NCI-H2227 treated with DMSO at 0.1 percent for 48 hours (cell line): ENCODE data around the gene ZSCAN10.

Experiments used
- DNase-seq: peaks from one replicate; lab custom pipeline; 2025; lab: John Stamatoyannopoulos, UW

The ZSCAN10 gene

DNA sequence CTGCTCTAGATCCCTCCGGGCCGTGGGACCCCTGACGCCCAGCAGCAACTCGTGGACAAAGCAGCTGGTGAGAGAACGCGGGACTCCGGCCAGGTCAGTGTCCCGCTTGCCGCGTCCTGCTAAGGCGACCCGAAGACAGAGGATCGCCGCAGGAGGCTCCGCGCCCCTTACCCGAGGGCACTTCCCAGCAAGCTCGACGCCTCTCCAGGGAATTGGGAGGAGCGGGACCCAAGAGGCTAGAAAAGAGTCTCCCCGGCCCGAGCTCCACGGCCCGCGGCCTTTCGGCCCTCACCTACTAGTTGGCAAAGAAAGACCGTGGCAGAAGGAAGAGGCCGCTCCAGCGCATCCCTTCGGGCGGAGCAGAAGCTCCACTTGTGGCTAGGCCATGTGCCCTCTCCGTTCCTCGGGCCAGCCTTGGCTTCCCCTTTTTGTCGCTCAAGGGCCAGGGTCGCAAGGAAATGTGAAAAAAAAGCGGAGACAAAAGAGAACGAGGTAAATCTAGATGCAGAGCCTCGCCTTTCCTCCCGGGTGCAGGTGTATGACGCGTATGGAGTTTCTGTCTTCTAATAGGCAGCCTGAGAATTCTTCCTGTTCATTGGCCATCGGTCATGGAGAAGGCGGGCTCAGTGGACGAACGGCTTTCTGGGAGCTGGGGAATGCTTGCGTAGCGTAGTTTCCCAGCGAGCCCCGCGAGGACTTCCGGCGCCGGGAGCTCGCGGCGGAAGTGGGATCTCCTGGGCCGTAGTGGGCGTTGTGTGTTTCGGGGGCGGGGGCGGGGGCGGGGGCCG is 35.4 kb upstream of the ZSCAN10 start, which contains the start of gene ZNF213:
TSS of gene ZNF213 (plus strand) at position 692 of the 788 bp plus-strand sequence. CDS start 2,252 bp downstream, outside the sequence.
- peak; percentile 98 for DNase-seq

DNA sequence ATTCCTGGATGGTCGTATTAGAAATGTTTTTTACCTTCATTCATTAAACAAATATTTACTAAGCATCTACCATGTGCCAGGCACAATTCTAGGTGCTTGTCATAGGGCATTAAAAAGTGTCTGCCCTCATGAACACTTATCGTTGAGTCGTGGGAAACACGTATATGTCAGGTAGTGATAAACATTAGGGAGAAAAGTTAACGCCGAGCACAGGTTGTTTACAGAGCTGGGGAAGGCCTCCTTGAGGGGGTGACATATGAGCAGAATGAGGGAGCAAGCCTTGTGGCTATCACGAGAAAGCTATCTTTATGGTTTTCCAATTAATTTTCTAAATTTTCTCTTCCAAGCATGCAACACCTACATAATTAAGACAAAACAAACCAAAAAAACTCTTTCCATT is 34.8 kb upstream of the ZSCAN10 start:
- DNase-seq = no peak

DNA sequence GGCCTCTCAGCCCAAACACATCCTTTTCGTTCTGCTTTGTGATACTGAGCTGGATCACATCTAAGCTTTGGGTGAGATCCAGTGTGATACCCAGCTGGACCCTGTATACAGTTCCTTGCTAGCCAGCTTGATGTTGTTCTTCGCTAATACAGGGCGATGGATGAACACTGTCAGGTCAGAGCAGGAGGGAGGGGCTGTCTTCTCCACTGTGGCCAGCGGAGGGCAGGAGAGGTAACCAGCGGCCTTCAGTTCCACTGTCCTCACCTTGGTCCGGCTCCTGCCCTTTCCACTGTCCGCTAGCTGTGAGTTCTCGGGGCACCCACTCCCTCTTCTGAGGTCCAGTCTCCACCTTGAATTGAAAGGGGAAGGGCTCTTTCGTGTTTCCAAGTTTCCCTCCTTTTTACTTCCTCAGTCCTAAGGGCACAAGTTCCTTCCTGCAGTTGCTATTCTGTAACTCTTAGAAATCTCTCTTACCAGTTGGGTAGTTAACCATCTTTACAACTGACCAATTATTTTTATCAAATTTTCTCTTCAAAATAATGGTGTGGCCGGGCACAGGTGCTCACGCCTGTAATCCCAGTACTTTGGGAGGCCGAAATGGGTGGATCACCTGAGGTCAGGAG is 32.8 kb upstream of the ZSCAN10 start:
- DNase-seq = no peak

DNA sequence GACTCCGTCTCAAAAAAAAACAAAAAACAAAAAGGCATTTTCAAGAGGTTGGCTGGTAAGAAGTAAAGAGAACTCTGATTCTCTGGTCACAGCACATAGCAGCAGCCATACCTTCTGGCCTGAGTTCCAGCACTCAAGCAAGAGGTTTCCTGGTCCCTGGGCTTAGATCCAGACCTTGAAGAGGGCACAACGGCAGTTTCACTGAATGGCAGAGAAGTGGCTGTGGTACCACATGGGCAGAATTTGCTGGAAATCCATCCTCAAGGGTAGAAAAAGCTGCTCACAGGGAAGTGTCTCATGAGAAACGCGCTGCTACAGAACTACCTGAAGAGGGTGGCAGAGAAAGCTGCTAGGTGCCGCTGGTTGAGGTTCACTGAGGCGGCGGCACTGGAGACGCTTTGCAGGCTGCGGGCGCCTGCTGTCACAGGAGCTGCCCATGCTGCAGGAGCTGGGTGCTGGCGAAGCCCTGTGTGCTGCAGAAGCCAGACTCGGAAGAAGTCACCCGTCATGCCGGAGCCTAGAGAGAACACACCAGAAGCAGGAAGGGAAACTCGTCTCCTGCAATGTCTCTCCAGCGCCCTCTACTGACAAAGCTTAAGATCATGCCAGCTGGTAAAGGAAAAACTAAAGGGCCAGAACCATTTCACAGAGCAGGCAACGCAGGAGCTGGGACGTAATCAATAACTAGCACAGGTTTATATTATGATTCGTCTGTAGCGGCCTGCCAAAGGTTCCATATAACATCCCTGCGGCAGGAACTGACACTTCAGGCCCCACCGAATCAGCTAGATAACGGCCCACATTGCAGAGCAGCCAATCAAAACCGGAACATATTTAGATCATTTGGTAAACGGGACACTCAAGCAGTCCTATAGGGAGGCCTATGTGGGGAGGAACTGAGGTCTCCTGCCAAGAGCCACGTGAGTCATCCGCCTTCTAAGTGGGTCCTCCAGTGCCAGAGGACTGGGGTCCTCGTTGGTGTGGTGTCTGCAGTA is 30.3 kb upstream of the ZSCAN10 start:
- peak; percentile 83 for DNase-seq

DNA sequence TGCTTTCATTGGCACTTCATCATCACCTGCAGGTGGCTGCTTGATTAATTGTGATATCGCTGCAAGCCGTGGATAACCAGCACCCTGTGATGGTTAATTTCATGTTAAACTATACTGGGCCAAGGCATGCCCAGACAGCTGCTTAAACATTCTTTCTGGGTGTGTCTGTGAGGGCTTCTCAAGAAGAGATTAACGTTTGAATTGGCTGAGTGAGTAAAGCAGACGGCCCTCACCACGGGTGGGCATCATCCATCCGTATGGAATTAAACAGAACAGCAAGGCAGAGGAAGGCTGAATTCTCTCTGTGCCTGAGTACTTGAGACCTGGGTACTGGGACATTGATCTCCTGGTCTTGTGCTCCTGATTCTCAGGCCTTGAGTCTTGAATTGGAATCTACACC is 28.7 kb upstream of the ZSCAN10 start:
- DNase-seq = no peak

DNA sequence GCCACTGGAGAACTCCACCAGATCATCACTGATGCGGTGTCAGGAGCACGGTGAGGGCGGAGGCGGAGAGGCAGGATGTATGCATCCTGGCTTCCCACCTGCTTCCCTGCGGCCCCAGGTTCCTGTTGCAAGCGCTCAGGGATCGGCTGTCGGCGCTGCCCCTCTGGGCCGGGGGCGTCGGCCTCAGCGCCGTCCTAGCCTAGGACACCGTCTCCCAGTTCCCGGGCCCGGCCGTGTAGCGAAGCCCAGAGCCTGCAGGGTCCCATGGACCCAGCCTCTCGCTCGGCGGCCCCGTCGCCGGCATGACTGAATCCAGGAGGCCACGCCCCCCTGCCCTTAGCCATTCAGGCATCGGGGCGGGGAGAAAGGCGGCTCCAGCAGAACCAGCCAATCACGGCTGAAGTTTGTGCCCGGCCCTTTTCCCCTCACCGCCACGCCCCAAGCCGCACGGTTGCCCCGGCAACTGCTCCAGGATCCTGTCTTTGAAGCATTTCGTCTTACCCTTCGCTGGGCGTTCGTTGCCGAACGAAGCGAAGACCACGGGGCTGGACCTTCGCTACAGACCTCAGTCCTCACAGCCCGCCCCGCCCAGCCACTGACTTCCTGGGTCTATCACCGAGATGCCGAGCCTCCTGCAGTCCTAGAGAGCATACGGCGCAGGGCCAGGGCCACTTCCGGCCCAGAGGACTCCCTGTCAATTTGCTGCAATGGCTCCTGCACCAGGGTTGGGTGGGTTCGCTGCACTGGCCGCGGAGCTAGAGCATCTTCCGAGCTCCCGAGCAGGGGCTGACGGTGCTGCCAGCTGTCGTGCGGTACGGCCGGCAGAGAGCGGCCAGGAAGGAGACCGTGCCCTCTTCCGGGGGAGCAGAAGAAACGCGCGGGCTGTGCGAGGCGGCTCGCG is 25.1 kb upstream of the ZSCAN10 start:
- DNase-seq = peak; percentile 100

DNA sequence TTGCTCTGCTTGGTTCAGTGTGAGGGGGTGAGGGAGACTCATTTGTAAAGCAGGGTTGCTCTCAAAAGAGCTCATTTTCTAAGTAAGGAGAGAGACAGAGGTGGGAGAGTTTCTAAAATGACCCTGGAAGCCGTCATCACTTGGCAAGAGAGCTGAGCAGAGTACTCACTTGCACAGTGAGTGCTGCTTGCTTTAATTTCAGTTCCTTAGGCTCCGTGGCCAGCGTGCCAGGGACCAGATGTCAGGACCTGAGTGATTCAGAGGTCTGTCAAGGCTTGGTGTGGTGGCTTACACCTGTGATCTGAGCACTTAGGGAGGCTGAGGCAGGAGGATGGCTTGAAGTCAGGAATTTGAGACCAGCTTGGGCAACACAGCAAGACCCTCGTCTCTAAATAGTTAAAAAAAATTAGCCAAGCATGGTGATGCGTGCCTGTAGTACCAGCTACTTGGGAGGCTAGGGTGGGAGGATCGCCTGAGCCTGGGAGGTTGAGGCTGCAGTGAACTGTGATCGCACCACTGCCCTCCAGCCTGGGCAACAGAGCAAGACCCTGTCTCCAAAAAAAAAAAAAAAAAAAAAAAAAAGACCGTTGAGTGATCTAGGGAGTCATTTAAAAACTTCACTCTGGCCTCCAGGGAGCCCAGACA is 24.0 kb upstream of the ZSCAN10 start:
- DNase-seq = no peak

DNA sequence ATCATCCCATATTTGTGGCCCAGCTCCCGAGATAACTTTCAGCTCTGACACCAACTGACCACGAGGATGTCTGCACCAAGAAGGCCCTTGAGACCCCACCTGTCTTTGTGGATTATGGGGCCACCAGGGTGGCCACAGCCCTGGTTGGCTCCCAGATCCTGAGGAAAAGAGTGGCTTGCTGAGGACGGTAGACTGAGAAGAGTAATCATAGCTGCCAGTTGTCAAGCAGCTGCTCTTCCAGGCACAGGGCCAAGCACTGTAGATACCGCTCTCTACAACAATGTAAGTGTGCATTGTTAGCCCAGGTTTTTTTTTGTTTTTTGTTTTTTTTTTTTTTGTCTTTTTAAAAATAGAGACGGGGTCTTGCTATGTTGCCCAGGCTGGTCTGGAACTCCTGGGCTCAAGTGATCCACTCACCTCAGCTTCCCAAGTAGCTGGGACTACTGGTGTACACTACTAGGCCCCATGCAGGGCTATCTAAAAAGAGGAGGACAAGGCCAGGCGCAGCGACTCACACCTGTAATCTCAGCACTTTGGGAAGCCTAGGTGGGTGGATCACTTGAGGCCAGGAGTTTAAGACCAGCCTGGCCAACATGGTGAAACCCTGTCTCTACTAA is 22.9 kb upstream of the ZSCAN10 start:
- no peak for DNase-seq

DNA sequence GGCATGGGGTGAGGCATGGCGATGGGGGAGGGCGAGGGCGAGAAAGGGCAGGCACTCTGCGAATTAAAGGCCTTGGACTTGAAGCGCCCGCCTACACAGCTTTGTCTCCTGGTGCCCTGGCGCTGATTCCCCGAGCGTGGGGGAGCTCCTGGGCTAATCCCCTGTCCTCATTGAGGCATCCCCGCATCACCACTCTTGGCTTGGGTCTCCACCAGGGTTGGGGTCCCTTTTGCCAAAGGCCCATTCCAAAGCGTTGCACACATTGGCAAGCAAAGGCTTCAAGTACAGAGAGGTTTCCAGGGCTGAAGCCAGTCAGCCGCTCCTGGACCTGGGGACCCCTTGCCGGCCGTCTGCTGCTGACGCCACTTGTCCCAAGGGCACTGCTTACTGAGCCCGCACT is 21.3 kb upstream of the ZSCAN10 start:
- DNase-seq = no peak

DNA sequence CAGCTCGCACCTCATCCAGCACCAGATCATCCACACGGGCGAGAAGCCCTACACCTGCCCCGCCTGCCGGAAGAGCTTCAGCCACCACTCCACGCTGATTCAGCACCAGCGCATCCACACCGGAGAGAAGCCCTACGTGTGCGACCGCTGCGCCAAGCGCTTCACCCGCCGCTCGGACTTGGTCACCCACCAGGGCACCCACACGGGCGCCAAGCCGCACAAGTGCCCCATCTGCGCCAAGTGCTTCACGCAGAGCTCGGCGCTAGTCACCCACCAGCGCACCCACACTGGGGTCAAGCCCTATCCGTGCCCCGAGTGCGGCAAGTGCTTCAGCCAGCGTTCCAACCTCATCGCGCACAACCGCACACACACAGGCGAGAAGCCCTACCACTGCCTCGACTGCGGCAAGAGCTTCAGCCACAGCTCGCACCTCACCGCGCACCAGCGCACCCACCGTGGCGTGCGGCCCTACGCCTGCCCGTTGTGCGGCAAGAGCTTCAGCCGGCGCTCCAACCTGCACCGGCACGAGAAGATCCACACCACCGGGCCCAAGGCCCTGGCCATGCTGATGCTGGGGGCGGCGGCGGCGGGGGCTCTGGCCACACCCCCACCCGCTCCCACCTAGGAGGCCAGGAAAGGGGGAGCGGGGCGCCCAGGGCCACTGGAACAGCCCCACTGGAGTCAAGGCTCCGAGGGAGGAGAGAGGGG is 20.8 kb upstream of the ZSCAN10 start:
- no peak for DNase-seq

DNA sequence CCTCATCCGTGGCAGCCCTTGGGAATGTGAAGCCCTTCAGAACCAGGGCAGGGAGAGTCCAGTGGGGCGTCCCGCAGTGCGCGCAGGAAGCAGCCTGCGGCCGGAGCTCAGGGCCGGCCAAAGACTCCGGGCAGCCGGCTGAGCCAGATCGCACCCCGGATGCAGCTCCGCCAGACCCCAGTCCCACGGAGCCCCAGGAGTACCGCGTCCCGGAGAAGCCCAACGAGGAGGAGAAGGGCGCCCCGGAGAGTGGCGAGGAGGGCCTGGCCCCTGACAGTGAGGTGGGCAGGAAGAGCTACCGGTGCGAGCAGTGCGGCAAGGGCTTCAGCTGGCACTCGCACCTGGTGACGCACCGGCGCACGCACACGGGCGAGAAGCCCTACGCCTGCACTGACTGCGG is 20.2 kb upstream of the ZSCAN10 start:
- no peak for DNase-seq

DNA sequence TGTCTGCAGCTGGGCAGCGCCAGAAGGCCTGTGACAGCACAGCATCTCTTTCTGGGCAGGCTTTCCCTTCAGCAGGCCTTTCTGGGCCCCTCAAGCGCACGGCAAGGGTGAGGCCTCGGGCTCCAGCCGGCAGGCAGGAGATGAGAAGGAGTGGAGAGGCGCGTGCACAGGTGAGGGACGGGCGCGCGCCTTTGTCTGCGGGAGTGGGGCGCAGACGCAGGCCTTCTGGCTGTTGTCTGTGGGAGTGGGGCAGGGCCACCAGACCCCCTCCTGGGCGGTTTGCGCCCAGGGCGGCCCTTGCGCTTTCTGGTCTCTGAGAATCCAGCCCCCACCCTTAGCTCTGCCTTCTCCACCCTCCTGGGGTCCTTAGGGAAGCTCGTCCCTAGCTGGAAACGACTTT is 19.8 kb upstream of the ZSCAN10 start:
- no peak for DNase-seq

DNA sequence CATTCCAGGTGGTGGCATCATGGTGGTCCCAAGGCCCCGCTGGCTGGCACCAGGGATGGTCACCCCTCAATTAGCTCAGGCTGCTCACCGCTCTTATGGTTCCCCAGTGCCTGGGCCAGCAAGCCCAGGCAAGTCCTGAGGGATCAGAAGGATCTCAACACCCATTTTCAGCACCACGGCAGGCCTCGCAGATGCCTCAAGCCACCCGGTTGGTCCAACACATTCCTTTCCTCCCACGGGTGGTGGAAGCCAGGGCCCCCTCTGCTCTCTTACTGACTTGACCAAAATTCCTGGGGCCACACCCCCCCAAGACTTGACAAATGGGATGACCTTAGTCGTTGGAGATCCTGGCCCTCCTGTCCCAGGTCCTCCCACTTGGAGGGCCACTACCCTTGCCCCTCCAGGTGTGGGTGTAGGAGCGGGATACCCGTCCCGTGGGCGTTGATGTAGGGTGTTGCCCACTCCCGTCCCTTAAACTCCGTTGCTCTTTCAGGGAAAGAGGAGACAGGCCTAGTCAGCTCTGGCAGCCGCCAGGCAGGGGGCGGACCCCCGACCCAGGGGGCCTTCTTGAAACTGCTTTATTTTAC is 19.2 kb upstream of the ZSCAN10 start:
- no peak for DNase-seq

DNA sequence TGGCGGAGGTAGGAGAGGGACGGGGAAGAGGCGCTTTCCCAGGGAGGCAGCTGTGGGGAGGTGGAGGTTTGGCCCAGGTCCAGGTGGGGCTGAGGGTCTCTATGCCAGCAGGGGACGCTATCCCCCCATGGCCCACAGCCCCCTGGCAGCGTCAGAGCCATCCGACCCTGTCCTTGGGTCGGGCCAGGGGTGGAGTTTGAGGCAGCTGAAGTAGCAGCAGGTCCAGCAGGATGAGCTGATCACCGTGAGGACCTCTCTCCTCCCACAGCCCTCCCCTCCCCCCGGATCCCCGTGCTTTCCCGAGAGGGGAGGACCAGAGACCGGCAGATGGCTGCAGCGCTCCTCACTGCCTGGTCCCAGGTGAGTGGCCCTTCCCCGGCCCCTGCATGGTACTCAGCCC is 16.5 kb upstream of the ZSCAN10 start:
- no peak for DNase-seq

DNA sequence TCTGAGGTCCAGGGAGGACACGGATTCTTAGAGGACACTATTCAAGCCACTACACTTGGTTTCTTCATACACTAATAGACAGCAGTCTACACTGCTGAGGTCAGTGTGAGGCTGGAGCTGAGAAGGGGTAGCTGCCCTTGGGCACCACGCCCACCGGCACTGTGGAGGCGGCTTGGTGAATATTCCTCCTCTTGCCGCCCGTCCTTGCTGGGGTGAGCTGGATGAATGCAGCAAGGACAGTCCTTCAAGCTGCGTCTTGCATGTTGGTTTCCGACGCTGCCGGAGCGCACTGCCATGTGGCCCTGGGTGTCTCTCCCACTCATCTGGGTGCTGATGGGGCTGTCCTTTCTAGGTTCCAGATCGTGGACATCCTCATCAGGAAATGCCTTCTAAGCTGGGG is 15.9 kb upstream of the ZSCAN10 start:
- DNase-seq = no peak

DNA sequence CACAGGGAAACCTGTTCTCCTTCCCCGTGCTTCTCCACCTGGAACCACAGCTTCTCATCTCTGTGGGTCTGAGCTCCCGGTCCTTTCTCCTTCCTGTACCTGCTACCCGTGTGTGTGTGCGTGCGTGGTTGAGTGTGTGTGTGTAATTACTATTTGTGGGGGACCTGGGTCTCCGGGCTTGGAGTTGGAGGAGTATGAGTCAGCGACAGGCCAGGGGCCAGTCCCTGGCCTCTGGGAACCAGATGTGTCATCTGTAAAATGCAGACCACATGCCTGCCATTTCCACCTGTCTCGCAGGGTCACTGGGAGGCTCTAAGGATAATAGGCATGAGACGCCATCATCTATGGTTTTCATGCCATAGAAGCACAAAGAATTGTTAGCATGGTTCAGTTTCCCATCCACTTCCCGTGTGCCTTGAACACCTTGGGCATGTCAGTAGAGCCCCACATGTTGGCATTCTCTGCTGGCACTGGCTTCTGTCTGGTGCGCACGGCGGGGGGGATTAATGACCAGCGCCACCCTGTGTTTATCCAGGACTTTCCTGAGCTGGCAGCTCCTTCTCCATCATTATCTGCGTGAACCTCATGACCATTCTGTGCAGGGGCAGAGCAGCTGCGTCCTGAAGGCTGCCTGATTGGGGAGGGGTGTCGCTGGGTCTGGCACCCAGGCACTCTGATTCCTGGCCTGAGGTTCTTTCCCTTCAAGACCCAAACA is 14.8 kb upstream of the ZSCAN10 start:
- peak; percentile 56 for DNase-seq

DNA sequence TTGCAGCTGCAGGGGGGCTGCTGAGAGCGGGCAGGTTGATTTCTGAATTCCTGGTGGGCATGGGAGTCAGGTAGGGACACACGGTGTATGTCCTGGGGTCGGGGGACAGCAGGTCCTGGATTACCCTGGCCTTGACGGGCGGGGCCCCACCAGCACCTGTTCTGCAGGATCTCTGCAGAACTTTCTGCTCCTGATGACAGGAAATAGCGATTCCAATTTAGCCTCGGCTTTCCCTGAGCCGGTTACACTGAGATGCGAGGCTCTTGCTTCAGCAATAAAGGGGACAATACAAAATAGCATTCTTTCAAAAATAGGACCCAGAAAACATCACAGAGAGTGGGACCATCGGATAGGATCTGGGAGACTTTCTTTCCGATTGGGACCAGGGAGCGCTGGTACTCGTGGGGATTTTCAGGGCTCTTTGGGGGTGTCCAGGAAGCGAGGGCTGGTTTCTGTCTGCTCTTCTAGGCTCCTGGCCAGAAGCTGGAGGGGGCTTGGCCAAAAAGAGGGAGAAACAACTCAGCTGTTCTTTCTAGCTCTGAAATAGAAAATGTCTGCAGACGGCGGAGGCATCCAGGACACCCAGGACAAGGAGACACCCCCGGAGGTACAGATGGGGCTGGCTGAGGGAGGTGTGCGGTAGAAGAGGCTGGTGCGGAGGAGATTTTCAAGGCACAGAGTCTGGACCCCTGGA is 13.9 kb upstream of the ZSCAN10 start:
- DNase-seq = no peak
